NCI-H345 (cell line): Measurements from ENCODE around the gene PEAR1.

Experiments
- DNase-seq: peaks from one replicate; lab custom pipeline; 2025; lab: John Stamatoyannopoulos, UW

The PEAR1 gene

DNA sequence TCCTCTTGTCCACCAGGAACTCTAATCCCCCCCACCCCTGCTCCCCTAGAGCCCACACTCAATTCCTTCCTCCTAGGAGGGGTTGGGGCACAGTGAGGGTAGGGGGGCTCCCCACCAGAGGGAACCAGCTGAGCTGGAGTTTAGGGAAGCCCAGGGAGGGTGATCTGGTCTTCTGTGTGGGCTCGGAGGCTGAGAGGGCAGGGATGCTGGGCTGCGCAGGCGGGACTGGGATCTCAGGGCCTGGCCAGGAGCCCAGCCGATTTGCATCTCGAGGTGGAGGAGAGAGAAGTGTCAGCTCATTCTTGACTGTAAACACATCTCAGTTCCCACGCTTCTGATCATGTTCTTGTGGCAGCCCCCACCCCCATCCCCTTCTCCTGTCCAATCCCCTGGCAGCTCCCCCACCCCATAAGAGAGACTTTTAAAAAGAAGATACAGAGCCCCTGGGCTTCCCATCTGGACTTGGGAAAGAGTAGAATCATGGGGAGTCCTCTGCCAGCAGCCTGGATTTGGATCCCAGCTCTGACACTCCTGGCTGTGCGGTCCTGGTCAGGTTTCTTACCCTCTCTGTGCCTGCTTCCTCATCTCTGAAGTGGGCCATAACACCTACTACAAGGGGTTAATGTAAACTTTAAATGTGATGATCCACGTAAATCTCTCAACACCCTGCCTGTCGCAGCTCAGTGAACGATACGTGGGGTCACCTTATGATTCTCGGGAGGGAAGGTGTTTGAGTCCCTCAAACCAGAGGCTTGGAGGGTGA lies 6.6 kb downstream of the PEAR1 start:
- DNase-seq: no peak

- no peak for DNase-seq
These were observed 7.5 kb downstream of the PEAR1 start for GRCh38 chr1:156900896-156901589.

- no peak for DNase-seq
These were observed 8.0 kb downstream of the PEAR1 start for GRCh38 chr1:156901590-156901900.

DNA sequence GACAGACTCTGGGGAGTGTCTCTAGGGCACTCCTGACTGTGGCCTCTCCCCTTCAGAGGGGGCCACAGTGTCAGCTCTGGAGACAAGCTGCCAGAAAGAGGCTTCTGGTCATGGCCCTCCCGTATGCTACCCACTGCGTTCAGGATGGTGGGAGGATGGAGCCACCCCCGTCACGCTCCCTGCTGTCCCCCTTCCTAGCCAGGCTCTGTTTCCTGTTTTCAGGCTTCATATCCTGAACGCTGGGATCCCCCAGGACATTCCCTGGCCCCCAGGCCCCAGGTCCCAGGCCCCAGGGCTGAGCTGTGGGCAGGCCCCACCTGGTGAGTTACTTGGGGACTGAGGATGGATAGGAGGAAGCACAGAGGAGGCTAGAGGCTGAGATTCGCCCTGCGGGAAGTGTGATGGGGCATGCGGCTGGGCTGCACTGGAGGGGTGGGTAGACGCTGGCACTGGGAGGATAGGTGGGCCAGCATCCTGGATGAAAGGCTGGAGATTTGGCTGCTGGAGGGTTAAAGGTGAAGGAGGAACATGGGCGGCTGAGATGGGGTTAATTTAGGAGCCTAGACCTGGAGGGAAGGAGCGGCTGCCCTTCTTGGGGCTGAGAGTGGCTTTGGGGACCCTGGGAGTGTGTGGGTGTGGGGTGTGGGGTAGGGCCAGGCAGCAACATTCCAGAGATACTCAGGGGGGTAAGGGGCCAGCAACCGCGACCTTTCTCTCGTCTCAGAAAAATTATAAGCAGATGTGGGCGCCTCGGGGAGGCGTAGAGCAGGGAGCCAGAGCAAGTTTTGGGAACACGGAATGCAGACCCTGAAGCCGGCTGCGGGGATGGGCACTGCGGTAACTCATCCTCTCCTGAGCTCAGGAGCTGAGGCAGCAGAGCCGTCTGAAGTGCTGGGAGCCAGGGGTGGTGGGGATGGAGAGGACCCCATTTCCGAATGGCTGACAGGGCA lies 8.7 kb downstream of the PEAR1 start:
- no peak for DNase-seq

DNA sequence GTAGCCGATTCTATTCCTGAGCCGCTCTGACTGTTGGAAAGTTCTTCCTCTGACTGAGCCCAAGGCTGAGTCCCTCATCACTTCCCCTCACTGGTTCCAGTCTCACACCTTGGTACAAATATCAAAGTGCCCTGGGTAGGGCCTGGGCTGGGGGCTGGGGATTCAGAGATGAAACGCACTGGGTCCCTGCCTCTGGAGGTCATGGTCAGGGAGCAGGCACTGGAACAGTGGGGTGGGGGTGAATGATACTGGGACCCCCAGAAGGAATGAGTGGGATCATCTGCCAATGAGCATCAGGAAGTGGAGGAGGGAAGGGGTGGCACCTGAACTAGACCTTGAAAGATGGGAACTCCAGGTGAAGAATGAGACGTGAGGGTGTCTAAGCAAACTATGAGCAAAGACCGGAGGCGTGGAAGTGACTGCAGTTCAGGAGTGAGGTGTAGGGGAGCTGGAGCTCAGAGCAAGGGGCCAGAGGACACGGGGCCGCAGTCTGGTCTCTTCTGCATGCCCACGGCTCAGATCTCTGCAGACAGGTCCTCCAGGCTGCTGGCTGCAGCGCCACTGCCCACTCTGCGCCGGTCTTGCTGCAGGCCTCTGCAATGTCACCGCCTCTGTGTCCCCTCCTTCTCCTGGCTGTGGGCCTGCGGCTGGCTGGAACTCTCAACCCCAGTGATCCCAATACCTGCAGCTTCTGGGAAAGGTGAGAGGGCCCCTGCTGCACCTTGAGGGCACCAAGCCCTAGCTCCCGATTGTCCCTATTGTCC lies 10.0 kb downstream of the PEAR1 start:
- DNase-seq: no peak

GRCh38 chr1:156904187-156904959 lies 10.9 kb downstream of the PEAR1 start:
- no peak for DNase-seq

GRCh38 chr1:156905176-156905575 lies 11.7 kb downstream of the PEAR1 start:
- no peak for DNase-seq

GRCh38 chr1:156905651-156906050 lies 12.1 kb downstream of the PEAR1 start:
- DNase-seq: no peak

DNA sequence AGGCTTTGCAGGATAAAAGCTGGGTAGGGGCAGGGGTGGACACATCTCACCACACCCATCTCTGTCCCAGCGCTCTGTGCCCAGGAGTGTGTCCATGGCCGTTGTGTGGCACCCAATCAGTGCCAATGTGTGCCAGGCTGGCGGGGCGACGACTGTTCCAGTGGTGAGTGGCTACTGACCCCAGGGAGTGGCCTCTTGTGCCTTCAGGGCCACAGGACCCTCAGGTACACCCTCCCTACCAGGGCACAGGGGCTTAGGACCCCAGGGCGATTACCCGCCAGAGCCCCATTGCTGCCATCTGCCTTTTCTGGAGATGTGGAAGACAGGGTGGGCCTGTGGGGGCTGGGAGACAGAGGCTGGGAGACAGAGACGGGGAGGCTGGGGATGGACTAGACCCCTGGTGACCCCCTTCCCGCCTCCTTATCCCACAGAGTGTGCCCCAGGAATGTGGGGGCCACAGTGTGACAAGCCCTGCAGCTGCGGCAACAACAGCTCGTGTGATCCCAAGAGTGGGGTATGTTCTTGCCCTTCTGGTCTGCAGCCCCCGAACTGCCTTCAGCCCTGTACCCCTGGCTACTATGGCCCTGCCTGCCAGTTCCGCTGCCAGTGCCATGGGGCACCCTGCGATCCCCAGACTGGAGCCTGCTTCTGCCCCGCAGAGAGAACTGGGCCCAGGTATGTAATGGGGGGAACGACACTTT lies 12.8 kb downstream of the PEAR1 start:
- DNase-seq: no peak

DNA sequence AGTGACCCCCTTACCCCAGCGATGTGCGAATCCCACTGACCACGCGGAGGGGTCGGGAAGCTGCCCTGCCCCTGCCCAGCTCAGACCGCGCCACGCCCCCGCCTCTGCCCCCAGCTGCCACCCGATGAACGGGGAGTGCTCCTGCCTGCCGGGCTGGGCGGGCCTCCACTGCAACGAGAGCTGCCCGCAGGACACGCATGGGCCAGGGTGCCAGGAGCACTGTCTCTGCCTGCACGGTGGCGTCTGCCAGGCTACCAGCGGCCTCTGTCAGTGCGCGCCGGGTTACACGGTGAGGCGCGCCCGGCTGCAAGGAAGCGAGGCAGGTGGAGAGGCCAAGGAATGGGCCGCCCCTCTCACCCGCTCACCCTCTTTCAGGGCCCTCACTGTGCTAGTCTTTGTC lies 15.0 kb downstream of the PEAR1 start:
- no peak for DNase-seq

DNA sequence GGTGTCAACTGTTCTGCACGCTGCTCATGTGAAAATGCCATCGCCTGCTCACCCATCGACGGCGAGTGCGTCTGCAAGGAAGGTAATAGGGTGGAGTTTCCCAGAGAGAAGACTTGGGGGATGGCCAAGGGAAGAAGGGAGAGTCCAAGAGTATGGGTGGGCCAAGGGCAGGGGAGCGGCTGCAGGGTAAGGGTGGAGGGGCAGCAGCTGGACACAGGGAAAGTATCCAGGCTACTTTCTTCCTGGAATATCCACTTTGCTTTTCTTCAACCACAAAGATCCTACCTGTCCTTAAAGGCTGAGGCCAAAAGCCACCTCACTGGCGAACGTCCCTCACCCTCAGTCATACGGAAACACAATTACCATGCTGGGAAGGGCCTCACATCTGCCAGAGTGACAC lies 15.4 kb downstream of the PEAR1 start:
- DNase-seq: no peak

GRCh38 chr1:156909671-156910070 lies 16.2 kb downstream of the PEAR1 start:
- no peak for DNase-seq

DNA sequence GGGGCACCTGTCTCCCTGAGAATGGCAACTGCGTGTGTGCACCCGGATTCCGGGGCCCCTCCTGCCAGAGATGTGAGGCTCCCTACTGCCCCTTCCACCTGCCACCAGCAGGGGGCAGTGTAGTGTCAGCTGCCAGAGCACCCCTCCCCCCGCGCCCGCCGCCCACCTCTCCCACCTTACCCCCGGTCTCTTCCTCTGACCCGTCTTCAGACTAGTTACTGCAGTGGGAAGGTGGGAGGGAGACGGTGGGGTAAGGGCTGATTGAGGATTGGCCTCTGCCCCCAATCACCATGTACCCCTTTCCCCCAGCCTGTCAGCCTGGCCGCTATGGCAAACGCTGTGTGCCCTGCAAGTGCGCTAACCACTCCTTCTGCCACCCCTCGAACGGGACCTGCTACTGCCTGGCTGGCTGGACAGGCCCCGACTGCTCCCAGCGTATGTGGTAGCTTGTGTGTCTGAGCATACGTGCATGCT lies 16.8 kb downstream of the PEAR1 start:
- DNase-seq: peak; percentile 41

- no peak for DNase-seq
These were observed 18.2 kb downstream of the PEAR1 start for GRCh38 chr1:156911577-156912298.

- no peak for DNase-seq
These were observed 18.8 kb downstream of the PEAR1 start for GRCh38 chr1:156912310-156912709.

DNA sequence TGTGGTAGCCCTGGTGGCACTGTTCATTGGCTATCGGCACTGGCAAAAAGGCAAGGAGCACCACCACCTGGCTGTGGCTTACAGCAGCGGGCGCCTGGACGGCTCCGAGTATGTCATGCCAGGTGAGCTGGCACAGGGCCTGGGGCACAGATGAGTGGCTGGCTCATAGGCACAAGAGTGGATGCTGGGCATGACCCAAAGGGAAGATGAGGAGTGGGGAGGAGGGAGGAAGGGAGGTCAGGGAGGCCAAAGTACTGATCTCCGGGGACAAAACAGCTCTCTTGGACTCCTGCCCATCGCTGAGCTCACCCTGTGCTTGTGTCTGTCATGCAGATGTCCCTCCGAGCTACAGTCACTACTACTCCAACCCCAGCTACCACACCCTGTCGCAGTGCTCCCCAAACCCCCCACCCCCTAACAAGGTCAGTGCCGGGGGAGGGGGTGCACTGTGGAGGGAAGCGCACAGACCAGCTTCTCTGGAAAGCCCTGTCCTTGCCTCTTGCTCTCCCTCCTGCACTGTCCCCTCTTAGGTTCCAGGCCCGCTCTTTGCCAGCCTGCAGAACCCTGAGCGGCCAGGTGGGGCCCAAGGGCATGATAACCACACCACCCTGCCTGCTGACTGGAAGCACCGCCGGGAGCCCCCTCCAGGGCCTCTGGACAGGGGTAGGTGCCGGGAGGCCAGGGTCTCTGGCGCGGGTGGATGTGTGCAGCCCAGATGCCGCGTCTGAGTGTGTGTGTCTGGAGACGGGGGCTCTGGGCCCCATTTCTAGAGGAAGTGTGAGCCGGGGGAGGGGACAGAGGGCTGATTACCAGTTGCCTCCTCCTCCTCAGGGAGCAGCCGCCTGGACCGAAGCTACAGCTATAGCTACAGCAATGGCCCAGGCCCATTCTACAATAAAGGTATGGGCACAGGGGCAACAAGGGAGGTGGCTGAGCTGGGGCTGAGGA lies 19.6 kb downstream of the PEAR1 start:
- DNase-seq: no peak

- DNase-seq: no peak
These were observed 20.4 kb downstream of the PEAR1 start for GRCh38 chr1:156913809-156914387.

GRCh38 chr1:156914440-156914856 lies 20.9 kb downstream of the PEAR1 start:
- DNase-seq: no peak
